Measurements from ENCODE around the gene ESPNL.

The ESPNL gene

DNA sequence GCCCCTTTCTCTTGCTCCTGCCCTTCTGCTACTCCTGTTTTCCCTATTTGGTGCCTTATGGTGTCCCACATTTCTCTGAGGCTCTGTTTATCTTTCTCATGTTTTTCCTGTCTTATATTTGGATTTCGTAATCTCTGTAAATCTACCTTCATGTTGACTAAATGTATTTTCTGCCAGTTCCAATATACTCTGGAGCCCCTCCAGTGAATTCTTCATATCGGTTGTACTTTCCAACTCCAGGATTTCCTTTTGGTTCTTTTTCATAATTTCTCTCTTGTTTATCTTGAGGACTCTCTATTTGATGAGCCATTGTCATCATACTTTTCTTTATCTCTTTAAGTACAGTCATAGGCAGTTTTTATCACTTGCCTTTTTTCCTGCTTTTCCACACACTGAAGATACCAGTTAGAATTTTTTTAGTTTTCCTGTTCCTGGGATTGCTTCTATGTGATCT is 20.2 kb upstream of the ESPNL start:
- DNase-seq (ENCODE audit: low read depth in 3 of 3), result no peak

DNA sequence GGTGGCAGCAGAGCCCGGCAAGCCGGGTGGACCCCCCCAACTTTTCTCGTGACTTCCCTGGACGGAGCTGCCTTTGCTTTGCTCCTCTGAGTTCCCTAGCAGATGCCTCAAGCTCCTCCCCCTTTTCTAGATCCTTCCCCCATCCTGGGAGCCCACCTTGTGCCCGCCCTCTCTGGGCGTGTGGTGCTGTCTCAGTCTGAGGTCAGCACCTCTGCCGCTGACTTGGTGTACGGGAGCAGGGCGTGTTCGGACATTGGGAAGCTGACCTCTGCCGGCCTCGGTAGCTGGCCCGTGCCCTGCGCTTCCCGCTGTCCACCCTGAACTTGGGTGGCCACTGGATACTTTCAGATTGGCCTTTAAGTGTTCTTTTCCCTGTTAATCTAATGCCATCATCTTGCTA is 19.6 kb upstream of the ESPNL start:
- no peak for DNase-seq (ENCODE audit: low read depth in 3 of 3)

DNA sequence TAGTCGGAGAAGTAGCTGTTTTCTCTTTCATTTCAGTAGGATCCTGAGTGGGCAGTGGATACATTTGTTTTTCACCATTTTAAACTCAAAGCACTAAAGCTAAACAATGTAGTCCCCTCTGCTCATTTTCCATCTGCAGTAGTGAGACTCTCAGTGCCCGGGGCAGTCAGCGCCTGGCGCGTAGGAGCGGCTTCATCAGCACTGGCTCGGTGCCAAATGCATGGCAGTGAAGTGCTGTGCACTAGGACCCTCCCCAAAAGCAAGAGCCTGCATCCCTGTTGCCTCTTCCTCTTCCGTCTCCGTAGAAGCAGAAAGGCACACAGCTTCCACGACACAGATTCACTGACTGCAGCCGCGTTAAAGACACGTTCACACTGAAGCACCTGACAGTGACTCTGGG is 19.0 kb upstream of the ESPNL start:
- no peak for DNase-seq (ENCODE audit: low read depth in 3 of 3)

DNA sequence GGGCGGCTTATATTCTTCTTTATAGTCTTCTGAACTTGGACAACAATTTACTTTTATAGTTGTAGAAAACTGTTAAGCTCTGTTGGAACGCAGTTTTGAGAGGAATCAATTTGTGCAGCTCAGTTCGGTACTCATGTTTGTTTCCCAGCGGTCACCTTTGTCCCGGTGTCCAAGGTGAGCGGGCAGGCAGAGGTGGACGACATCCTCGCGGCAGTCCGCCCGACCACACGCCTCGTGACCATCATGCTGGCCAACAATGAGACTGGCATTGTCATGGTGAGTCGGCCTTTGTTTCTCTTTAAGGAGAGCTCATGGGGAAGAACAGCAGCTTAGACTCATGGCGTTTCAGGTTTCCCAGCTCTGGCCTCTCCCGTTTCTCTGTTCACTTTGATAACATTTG is 18.6 kb upstream of the ESPNL start:
- no peak for DNase-seq (ENCODE audit: low read depth in 3 of 3)

DNA sequence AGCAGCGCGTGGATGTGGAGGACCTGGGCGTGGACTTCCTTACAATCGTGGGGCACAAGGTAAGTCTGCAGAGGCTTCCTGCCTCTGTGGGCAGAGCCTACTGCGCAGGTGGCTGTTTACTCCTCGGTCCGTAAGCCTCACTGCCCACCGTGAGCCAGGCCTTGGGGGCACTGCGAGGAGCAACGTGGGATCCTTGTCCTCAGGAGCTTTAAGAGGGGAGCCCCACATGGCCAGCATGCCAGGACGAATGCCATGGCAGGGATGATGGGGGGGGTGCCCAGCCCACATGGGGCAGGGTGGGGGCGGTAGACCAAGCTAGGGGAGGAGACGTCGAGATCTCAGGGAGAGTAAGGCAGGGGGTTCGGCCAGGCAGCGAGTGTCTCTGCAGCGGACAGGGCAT is 18.0 kb upstream of the ESPNL start:
- no peak for DNase-seq (ENCODE audit: low read depth in 3 of 3)

DNA sequence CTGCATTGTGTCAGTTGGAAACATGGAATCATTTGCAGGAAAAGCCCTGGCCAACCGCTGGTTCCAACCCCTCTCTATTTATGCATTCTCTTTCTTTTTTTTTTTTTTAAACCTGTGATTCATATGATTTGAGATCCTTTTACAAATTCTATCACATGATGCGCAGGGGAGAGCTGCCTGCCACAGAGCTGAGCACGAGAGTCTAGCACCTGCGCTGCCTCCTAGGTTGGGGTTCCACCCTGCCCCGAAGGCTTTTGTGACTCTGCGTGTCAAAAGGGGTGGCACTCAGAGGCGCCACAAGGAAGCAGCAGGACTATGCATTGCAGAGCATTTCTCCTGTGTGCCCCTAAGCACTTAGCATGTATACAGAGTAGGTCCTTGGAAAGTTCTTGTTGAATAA is 17.3 kb upstream of the ESPNL start:
- no peak for DNase-seq (ENCODE audit: low read depth in 3 of 3)

DNA sequence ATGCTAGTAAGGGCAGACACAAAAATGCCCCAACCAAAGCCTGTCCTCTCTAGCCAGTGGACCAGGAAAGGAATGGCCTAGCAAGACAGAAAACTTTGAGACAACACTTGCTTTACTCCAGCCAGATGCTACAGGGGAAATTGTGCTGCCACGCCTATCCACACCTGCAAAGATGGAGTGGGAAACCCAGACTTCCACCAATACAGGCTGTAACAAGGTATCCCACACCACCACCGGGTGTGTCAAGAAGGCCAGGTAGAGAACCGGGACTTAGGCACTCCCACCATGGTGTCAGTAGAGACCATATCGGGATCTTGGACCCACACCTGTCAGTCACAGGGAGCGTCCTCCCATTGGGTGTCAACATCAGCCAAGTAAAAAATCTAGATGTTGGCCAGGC is 16.2 kb upstream of the ESPNL start:
- no peak for DNase-seq (ENCODE audit: low read depth in 3 of 3)

DNA sequence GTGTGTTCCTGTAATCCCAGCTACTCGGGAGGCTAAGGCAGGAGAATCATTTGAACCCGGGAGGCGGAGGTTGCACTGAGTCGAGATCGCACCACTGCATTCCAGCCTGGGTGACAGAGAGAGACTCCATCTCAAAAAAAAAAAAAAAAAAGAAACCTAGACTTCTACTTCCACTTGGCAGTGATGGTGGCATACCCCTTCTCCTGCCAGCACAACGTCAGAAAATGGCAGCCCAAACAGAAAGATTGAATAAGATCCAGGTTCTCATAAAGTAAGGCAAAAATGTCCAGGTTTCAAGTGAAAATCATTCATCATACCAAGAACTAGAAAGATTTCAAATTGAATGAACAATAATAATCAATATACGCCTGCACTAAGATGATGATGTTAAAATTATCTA is 15.4 kb upstream of the ESPNL start:
- DNase-seq (ENCODE audit: low read depth in 3 of 3), result no peak

DNA sequence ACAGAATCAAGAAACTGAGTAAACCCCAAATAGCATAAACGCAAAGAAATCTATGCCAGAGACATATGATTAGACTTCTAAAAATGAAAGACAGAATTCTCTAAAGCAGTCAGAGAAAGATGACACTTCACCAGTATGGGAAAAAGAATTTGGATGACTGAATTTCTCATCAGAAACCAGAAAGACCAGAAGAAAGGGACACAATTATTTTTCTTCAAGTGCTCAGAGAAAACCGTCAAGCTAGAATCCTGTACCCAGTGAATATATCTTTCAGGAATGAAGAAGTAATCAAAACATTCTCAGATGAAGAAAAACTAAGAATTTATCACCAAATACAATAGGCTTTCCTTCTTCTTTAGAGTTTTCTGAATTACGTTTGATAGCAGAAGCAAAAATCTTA is 14.2 kb upstream of the ESPNL start:
- DNase-seq (ENCODE audit: low read depth in 3 of 3), result no peak

DNA sequence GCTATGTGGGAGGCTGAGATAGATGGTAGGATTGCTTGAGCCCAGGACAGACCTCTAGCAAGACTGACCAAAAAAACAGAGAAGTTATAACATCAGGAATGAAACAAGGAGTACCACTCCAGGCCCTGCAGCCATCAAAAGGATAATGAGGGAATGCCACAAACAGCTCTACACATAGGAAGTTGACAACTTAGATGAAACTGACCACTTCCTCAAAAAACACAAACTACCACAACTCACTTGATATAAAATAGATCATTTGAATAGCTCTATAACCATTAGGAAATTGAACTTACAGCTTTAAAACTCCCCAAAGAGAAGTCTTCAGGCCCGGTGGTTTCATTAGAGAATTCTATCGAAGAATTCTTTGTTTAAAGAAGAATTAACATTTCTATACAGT is 12.9 kb upstream of the ESPNL start:
- DNase-seq (ENCODE audit: low read depth in 3 of 3), result no peak

DNA sequence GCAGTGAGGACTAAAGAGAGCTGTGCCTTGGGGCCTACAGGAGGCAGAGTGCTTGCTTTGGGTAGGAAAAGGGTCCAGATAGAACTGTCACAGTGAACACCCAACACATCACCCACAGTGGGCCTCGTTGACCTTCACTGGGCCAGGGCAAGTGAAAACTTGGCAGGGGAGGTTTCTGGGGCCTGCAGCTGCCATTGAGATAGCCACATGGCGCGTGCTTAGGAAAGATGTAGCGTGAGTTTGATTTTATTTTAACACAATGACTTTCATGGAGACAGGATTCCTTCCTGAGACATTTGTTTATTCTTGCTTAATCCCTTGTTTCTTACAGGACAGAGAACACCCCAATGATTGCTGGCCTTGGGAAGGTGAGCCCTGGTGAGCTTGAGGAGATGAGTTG is 9.3 kb upstream of the ESPNL start:
- no peak for DNase-seq (ENCODE audit: low read depth in 3 of 3)

DNA sequence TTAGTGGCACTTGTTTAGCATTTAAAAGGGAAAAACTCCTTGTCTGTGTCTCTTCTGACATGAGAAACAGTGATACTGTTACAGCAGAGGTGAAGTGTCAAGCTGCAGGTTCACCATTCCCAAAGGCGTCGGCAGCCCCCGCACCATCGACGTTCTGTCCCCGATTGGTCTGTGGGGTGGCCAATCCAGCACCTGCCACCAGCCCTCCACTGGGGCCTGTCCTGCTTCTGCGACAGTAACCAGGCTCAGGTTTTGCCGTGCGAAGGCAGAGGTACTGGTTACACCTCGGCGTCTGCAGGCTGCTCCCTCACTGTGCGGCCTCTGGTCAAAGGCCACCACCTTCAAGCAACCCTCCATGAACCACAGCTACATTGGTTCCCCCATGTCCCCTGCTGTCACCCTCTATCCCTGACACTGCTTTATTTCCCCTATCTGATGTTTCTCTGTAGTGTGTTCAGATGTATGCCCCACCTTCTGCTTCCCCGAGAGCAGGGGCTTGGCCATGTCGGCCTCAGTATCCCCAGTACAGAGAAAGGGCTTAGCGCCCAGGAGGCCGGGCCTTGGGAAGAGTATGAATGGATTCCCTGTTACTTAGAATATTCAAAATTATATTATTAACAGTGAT is 8.6 kb upstream of the ESPNL start:
- DNase-seq (ENCODE audit: low read depth in 3 of 3), result no peak

DNA sequence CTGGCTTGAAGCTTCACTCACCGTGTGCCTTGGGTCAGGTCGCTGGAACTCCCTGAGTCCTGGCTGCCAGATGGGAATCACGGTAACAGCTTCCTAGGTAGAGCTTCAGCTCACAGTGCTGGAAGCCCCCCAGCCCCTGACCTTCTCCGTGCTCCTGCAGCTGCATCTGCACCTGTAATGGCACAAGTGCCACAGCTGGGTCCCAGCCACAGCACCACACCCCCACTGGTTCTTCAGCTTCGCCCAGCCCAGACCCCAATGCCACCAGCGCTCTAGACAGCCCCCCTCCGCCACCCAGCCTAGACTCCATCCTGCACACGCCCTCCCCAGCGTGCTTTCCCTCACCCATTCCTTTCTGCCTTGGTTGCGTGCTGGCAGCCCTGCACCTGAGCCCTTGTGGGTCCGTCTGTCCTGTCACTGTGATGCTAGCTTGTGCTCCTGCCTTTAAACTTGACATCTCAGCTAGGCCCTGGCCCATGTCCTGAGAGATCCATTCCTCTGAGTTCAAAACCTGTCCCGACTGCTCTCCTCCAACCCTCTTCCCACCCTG is 7.6 kb upstream of the ESPNL start:
- no peak for DNase-seq (ENCODE audit: low read depth in 3 of 3)

DNA sequence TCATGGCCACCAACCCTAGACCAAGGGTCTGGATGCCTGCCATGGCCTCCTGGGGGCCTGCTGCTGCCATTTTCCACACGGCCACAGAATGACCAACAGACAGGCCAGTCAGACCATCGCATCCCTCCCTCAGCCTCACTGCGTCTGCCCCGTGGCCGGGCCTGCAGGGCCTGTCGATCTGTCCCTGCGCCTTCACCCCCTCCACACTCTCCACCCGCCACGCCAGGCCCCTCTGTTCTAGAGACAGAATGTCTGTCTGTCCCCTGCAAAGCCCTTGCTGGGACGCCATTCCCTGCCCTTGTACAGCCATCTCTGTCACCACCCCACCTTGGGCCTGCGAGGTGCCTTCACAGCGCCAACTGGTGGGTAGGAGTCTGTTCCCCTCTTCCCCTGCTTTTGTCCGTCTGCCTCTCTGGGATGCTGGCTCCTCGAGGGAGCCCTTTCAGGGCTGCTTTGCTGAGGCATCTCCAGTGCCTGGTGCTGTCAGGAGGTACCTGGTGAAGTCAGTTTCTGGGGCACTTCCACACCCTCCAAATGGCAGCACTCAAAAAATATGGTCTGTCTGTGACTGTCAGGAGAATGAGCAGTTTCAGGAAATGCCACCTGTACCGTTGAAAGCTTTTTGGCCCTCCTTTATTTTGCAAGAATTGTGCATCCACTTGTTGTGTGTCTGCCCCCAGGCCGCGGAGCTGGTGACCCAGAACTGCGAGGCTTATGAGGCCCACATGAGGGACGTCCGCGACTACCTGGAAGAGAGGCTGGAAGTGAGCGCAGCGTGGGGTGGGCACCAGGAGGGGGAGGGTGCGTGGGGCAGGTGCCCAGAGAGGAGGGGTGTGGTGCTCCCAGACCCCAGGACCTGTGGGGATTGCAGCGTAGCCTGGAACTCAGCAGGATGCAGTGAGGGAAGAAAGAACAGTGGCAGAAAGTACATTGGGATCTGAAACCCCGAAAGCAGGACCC is 6.7 kb upstream of the ESPNL start:
- DNase-seq (ENCODE audit: low read depth in 3 of 3), result no peak

DNA sequence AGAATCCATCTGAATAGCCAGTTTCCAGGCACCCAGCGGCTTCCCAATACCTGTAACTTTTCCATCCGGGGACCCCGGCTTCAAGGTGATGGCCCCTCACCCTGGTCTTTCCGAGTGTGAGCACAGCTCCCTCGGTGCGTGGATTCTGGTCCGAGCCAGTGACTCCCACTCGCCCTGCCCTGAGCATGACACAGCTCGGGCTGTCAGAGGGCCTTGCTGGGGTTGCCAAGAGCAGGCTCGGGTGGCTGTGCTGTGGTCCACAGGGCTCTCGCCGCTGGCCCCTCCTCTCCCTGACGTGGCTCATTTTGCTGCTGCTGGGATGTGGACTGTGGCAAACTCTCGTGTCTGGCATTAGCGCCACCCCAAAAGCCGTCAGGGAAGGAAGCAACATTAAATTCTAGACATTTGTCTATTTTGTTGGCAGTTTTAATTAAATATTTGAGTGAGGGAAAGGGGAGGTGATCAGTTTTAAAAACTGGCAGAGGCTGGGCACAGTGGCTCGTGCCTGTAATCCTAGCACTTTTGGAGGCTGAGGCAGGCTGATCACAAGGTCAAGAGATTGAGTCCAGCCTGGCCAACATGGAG is 5.6 kb upstream of the ESPNL start:
- DNase-seq (ENCODE audit: low read depth in 3 of 3), result no peak

DNA sequence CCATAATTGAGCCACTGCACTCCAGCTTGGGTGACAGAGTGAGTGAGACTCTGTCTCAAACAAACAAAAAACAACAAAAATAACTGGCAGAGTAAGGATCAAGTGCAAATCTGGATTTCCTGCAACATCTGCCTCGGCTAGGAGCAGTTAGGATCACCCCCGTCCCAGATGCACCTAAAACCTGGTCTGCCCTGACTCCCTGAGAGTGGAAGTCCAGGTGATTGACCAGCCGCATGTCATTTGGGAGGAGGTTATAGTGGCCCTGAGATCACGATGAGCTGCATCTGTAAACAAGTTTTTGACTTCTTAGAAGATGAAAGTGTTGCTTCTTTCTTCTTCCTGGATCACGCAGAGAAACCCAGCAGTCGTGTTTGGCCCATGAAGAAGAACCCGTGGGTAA is 5.0 kb upstream of the ESPNL start:
- no peak for DNase-seq (ENCODE audit: low read depth in 3 of 3)

DNA sequence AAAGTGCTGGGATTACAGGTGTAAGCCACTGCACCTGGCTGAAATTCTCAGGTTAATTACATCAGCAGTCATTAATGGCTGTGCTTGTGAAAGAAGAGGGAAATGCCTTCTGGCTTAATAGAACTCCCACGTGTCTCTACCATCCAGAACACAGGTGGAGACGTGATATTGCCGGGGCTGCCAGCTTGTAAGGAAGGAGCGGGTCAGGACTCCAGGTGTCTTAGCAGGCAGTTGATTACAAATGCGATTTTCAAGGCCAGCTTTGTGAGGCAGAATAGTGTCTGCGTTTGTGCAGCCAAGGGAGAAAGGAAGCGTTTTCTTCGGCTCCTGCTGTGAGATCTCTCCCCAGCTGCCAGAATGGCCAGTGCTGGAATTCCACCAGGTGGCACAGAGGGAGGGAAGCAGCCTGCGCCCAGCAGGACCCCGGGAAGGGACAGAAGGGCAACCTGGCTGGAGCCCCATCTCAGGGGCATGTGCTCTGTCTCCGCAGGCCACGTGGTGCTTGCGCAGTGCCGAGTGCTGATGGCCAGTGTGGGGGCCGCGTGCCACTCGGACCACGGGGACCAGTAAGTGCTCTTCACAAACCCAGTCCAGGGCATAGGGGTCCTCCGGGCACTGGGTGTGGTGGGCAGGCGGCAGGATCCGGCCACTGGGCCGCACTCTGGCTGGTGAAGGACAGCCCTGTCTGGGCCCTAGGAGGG is 3.7 kb upstream of the ESPNL start:
- DNase-seq (ENCODE audit: low read depth in 3 of 3), result no peak

DNA sequence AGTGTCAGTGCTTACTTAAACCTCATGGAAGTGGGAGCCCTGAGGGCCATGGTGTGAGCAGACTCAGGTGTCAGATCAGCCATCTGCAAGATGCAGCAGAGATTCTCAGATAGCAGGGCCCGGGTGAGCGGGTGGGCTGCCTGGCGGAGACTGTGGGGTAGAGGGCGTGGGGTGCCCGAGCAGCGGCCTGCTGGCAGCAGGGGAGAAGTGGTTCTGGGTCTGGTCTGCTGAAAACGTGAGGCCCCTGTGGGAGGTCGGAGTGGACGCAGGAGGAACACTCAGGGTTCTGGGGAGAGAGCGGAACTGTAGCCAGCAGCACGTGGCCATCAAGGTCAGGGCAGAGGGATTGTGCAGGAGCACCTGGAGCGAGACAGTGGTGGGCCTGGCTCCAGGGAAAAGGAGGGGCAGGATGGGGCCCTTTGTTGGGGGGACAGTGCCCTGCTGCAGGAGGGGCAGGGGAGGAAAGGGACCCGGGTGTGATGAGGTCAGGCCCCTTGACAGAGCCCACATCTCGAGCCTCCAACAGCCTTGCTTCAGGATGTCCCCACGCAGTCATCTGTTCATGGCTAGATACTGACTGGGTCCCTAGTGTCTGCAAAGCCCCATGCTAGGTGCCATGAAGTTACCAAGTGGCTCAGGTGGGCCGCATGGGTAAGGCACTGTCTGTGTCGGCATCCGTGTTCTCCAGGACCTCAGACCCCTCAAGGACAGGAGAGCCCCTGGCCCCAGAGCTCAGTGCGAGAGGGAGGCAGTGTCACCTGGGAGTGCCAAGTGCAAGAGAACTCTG is 2.7 kb upstream of the ESPNL start:
- DNase-seq (ENCODE audit: low read depth in 3 of 3), result no peak

DNA sequence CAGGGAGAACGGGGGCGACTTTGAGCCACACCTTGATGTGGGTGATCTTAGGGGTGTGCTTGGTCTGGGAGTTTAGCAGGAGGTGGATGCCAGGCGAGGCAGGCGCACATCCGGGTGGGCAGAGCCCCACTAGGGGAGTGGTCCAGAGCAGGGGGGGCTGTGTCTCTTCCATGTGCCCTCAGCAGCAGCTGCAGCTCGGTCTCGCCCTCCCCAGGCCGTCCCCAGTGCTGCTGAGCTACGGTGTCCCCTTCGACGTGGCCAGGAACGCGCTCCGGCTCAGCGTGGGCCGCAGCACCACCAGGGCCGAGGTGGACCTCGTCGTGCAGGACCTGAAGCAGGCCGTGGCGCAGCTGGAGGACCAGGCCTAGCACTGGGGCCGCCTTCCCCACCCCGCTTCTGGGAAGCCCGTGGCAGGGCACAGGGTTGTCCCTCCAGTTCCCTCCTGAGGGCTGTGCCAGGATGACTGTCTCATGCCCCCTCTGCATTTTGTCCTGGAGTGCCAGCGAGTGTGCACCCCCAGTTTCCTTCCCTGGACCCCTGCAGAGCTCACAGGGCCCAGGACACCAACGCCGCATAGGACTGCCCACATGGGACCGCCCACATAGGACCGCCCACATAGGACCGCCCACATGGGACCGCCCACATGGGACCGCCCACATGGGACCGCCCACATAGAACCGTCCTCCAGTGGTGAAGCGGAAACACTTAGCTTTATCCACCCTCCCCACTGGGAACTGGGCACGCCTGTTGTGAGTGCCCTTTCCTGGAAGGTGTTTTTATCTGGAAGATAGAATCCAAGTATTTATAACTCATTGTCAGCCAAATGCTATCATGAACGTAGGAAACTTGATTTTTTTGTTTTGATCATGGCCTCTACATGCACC is 1.9 kb upstream of the ESPNL start:
- no peak for DNase-seq (ENCODE audit: low read depth in 3 of 3)
